ENCODE results near the gene SKIC2.

GRCh38 chr6:31935021-31935420 lies 24.0 kb upstream of the SKIC2 start:
- no peak for TF ChIP-seq CTCF (IDR thresholded peaks at IDR 0.05)
- no peak for TF ChIP-seq POLR2A (IDR thresholded peaks at IDR 0.05)
- no peak for TF ChIP-seq POLR2AphosphoS5 (IDR thresholded peaks at IDR 0.05)

Measured in prostate gland (tissue), 2 donors.